ENCODE measurements around the gene POMGNT2. TPM values are rescaled to one million over a fixed set of nuclear protein-coding genes. Genes with fewer than 3 reads are reported as not detected.

Gene POMGNT2
- total and polyA plus RNA-seq, 10 of the 15 experiments (the other 5 are each of a cell fraction or from before 2014, with no cell fraction given): 0.02 to 1.7 (median 0.17) TPM; not detected in 1

GRCh38 chr3:43035801-43036365 is 70.0 kb downstream of the POMGNT2 start (continued):
- TF ChIP-seq EP300 (IDR thresholded peaks at IDR 0.05; ENCODE audit: borderline replicate concordance in 1 of 2, control insufficient read depth in 1 of 2, low read depth in 2 of 2, low read length in 2 of 2): no peak
- TF ChIP-seq USF2 (IDR thresholded peaks at IDR 0.05; ENCODE audit: borderline replicate concordance, low read depth, low read length): no peak
- TF ChIP-seq TAF1 (IDR thresholded peaks at IDR 0.05; ENCODE audit: borderline replicate concordance, low read depth, low read length): no peak
- no peak for TF ChIP-seq TBL1XR1 (IDR thresholded peaks at IDR 0.05; ENCODE audit: low read depth, low read length)
- no peak for TF ChIP-seq RCOR1 (conservative IDR thresholded peaks at IDR 0.05; ENCODE audit: low read depth, low read length)
- no peak for TF ChIP-seq FOS (IDR thresholded peaks at IDR 0.05; ENCODE audit: borderline replicate concordance, extremely low read depth, insufficient read length)
- TF ChIP-seq STAT1 (conservative IDR thresholded peaks at IDR 0.05): no peak

GRCh38 chr3:43034911-43035310 is 71.0 kb downstream of the POMGNT2 start:
- intact Hi-C loops (cut with micrococcal nuclease; ENCODE audit: unreplicated experiment): no loop called here
- ChIA-PET RAD21 (ENCODE audit: unreplicated experiment) (interaction anchor here (0.6 to 2.6 kb wide), 2 partner anchors 11 to 113 kb away, joined by 3 to 7 read pairs; no protein-coding TSS in a partner anchor), CTCF (interaction anchor here (0.6 to 2.4 kb wide), 4 partner anchors 11 to 255 kb away, joined by 4 to 9 read pairs (median 4); no protein-coding TSS in a partner anchor), POLR2A (no interaction called here), SMC1A (ENCODE audit: uncharacterized antibody, unreplicated experiment) (interaction anchor here (1.3 to 3.8 kb wide), 4 partner anchors 11 to 28 kb away, joined by 3 to 14 read pairs (median 8); no protein-coding TSS in a partner anchor)
- Histone ChIP-seq H3K4me1 (ENCODE audit: control insufficient read depth, insufficient read depth, low read length) (no peaks in the 10 kb centered on the region), H3K27me3 (replicated peaks in 1 of 2; ENCODE audit: control insufficient read depth in 2 of 2, insufficient read depth in 2 of 2, low read length in 1 of 2) (peaks cover 0 to 1% of the 10 kb centered on the region in 2 experiments; a peak in 3 of 4 replicates), H3K27ac (ENCODE audit: control insufficient read depth, insufficient read depth) (no peak overlapping the region), H2AFZ (ENCODE audit: control insufficient read depth, low read depth, low read length) (no peak overlapping the region), H3K9ac (ENCODE audit: control insufficient read depth, insufficient read depth, low read length) (no peak overlapping the region), H3K36me3 (ENCODE audit: control insufficient read depth in 2 of 2, insufficient read depth in 2 of 2, low read length in 1 of 2) (no peaks in the 10 kb centered on the region), H3K79me2 (ENCODE audit: control insufficient read depth, insufficient read depth, low read length) (no peaks in the 10 kb centered on the region), H3K9me3 (replicated peaks; ENCODE audit: control insufficient read depth, insufficient read depth, low read length) (no peaks in the 10 kb centered on the region), H3K4me2 (ENCODE audit: control insufficient read depth, insufficient read depth) (no peak overlapping the region), H4K20me1 (ENCODE audit: control insufficient read depth, insufficient read depth) (no peaks in the 10 kb centered on the region), H3K4me3 (no peak overlapping the region)
- WGBS (ENCODE audit: insufficient coverage, insufficient replicate concordance, low lambda C conversion rate, missing lambda C conversion rate): 35% methylated on average over 4 of the region's 4 CpGs
- in situ Hi-C loops (cut with MboI): no loop called here
- no peak for ATAC-seq
- TF ChIP-seq, protein P1, sequence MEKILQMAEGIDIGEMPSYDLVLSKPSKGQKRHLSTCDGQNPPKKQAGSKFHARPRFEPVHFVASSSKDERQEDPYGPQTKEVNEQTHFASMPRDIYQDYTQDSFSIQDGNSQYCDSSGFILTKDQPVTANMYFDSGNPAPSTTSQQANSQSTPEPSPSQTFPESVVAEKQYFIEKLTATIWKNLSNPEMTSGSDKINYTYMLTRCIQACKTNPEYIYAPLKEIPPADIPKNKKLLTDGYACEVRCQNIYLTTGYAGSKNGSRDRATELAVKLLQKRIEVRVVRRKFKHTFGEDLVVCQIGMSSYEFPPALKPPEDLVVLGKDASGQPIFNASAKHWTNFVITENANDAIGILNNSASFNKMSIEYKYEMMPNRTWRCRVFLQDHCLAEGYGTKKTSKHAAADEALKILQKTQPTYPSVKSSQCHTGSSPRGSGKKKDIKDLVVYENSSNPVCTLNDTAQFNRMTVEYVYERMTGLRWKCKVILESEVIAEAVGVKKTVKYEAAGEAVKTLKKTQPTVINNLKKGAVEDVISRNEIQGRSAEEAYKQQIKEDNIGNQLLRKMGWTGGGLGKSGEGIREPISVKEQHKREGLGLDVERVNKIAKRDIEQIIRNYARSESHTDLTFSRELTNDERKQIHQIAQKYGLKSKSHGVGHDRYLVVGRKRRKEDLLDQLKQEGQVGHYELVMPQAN (conservative IDR thresholded peaks at IDR 0.05): no peak
- no peak for FAIRE-seq
- no TSS peak for BruUV-seq (replicated peaks)
- no peak for DNase-seq (ENCODE audit: low read depth, low spot score)
